Tibial nerve (tissue), 4 donors: Measurements from ENCODE around the gene PNPLA6. TPM values are rescaled to one million over a fixed set of nuclear protein-coding genes. Genes with fewer than 3 reads are reported as not detected.

Experiments
- DNase-seq, 2 donors: peaks; one replicate each; pipeline ENCODE4 v3.0.0-alpha.2; 2019; ENCODE audit warnings: low spot score in 2 of 2
- H3K27ac ChIP-seq, 4 donors: fragments of 200-600 bp; sonication (generic) in 3 of 4; one replicate each; pipeline ENCODE4 v1.5.1; 2017 to 2019; ENCODE audit warnings: mild to moderate bottlenecking in 1 of 4
- H3K27me3 ChIP-seq, 2 donors: fragments of 200-600 bp; sonication (generic) in 1 of 2; one replicate each; pipeline versions ENCODE4 v1.5.1 to v1.6.0; 2017 to 2019
- H3K36me3 ChIP-seq, 3 donors: fragments of 200-600 bp; sonication (generic); one replicate each; pipeline ENCODE4 v1.5.1; 2018 to 2019
- H3K4me1 ChIP-seq, 4 donors: fragments of 200-600 bp; sonication (generic) in 3 of 4; one replicate each; pipeline ENCODE4 v1.5.1; 2017 to 2019
- H3K4me3 ChIP-seq, 4 donors: fragments of 200-600 bp; sonication (generic) in 3 of 4; one replicate each; pipeline ENCODE4 v1.5.1; 2017 to 2019; ENCODE audit warnings: mild to moderate bottlenecking in 1 of 4, moderate library complexity in 1 of 4
- H3K9me3 ChIP-seq, 4 donors: fragments of 200-600 bp; sonication (generic) in 3 of 4; one replicate each; pipeline ENCODE4 v1.5.1; 2017 to 2019
- EP300 ChIP-seq, 2 donors: sonication (generic); formaldehyde crosslinking; IDR thresholded peaks; one replicate each; pipeline ENCODE4 v1.6.1; 2017; ENCODE audit warnings: antibody characterized with exemption in 2 of 2, mild to moderate bottlenecking in 1 of 2
- POLR2A ChIP-seq, 2 donors: fragments of 450-650 bp; IDR thresholded peaks; one replicate each; pipeline ENCODE4 v1.6.1; 2017; ENCODE audit warnings: antibody characterized with exemption in 2 of 2, mild to moderate bottlenecking in 2 of 2, moderate library complexity in 2 of 2
- WGBS, 2 donors: methylation state at CpG; one replicate each; pipeline ENCODE4 v1.1.5; 2018; 5-methylcytosine and 5-hydroxymethylcytosine counted together
- total RNA-seq, 4 donors: library from RNA; depleted of rRNA; stranded (reverse); fragments of >200 nt; gene quantifications; one replicate each; pipeline ENCODE4 v1.1.0, GENCODE V29; 2016
- TF ChIP-seq, protein P1 (sequence below), 5 experiments: fragments of 200-600 bp in 3 of 5; fragments of 450-650 bp in 2 of 5; sonication (generic) in 3 of 5; IDR thresholded peaks; one replicate each; pipeline ENCODE4 v1.5.1; 2016 to 2019; ENCODE audit warnings: antibody characterized with exemption in 5 of 5, mild to moderate bottlenecking in 3 of 5, moderate library complexity in 2 of 5

The PNPLA6 gene
- total RNA-seq, 4 donors from 2014 or later: 66.3 to 138 (median 68.3) TPM

GRCh38 chr19:7545904-7546303 is 10.4 kb downstream of the PNPLA6 start:
- Histone ChIP-seq H3K4me1 (peaks cover 0 to under 1% (median 0%) of the 10 kb centered on the region in 4 donors), H3K9me3 (no peaks in the 10 kb centered on the region), H3K4me3 (no peak overlapping the region), H3K27ac (no peak overlapping the region), H3K36me3 (peaks cover 0 to 81% (median 2%) of the 10 kb centered on the region in 3 donors), H3K27me3 (no peaks in the 10 kb centered on the region)
- 55 to 65% methylated on average over 1 of the region's 1 CpG for WGBS, 2 donors
- TF ChIP-seq POLR2A (IDR thresholded peaks at IDR 0.05) (no peak), EP300 (IDR thresholded peaks at IDR 0.05) (no peak)
- TF ChIP-seq, protein P1, sequence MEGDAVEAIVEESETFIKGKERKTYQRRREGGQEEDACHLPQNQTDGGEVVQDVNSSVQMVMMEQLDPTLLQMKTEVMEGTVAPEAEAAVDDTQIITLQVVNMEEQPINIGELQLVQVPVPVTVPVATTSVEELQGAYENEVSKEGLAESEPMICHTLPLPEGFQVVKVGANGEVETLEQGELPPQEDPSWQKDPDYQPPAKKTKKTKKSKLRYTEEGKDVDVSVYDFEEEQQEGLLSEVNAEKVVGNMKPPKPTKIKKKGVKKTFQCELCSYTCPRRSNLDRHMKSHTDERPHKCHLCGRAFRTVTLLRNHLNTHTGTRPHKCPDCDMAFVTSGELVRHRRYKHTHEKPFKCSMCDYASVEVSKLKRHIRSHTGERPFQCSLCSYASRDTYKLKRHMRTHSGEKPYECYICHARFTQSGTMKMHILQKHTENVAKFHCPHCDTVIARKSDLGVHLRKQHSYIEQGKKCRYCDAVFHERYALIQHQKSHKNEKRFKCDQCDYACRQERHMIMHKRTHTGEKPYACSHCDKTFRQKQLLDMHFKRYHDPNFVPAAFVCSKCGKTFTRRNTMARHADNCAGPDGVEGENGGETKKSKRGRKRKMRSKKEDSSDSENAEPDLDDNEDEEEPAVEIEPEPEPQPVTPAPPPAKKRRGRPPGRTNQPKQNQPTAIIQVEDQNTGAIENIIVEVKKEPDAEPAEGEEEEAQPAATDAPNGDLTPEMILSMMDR (IDR thresholded peaks at IDR 0.05): no peak
- no peak for DNase-seq

DNA sequence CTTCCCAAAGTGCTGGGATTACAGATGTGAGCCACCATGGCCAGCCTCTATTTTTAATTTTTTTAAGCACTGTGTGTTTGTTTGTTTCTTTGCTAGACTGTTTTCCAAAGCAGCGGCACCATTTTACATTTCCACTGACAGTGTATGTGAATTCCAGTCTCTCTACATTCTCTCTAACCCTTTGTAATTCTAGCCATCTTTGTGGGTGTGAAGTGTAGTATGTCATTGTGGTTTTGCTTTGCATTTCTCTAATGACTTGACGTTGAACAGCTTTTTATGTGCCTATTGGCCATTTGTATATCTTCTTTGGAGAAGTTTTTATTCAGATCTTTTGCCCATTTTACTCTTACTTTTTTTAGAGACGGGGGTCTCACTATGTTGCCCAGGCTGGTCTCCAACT is 11.6 kb downstream of the PNPLA6 start:
- no peaks in the 10 kb centered on the region for H3K27me3 ChIP-seq
- TF ChIP-seq POLR2A (IDR thresholded peaks at IDR 0.05): no peak
- TF ChIP-seq, protein P1 (IDR thresholded peaks at IDR 0.05): no peak
- no peak for TF ChIP-seq EP300 (IDR thresholded peaks at IDR 0.05)
- no peaks in the 10 kb centered on the region for H3K9me3 ChIP-seq
- DNase-seq: no peak
- H3K36me3 ChIP-seq: peaks cover 0 to 81% (median 0%) of the 10 kb centered on the region in 3 donors
- WGBS, 2 donors: 72 to 85% methylated on average over 3 of the region's 3 CpGs
- peaks cover 0 to 7% (median 0%) of the 10 kb centered on the region in 4 donors for H3K4me1 ChIP-seq
- no peak overlapping the region for H3K27ac ChIP-seq
- no peak overlapping the region for H3K4me3 ChIP-seq

DNA sequence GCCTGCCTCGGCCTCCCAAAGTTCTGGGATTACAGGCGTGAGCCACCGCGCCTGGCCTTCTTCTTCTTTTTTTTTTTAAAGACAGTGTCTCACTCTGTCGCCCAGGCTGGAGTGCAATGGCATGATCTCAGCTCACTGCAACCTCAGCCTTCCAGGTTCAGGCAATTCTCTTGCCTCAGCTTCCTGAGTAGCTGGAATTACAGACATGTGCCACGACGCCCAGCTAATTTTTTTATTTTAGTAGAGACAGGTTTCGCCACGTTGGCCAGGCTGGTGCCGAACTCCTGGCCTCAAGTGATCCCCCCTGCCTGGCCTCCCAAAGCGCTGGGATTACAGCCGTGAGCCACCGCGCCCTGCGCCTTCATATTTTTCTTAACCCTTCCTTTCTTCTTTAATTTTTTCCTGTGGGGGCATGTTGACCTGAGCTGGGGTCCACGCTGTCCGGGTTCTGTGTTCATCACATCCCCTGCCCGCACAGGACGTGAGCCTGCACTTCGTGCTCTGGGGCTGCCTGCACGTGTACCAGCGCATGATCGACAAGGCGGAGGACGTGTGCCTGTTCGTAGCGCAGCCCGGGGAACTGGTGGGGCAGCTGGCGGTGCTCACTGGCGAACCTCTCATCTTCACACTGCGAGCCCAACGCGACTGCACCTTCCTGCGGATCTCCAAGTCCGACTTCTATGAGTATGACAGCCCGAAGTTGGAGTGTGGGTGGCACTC is 14.1 kb downstream of the PNPLA6 start:
- no peak overlapping the region for H3K27ac ChIP-seq
- no peaks in the 10 kb centered on the region for H3K27me3 ChIP-seq
- H3K9me3 ChIP-seq: no peaks in the 10 kb centered on the region
- peaks cover 0 to 7% (median 0%) of the 10 kb centered on the region in 4 donors for H3K4me1 ChIP-seq
- TF ChIP-seq, protein P1 (IDR thresholded peaks at IDR 0.05): no peak
- TF ChIP-seq POLR2A (IDR thresholded peaks at IDR 0.05) (no peak), EP300 (IDR thresholded peaks at IDR 0.05) (no peak)
- no peak for DNase-seq
- 89 to 91% methylated on average over 33 to 34 of the region's 36 CpGs for WGBS, 2 donors
- peaks cover 0 to 80% (median 3%) of the 10 kb centered on the region in 3 donors for H3K36me3 ChIP-seq
- H3K4me3 ChIP-seq: no peak overlapping the region

- Histone ChIP-seq H3K27me3 (no peaks in the 10 kb centered on the region), H3K36me3 (peaks cover 0 to 80% (median 6%) of the 10 kb centered on the region in 3 donors), H3K4me3 (no peak overlapping the region), H3K27ac (no peak overlapping the region), H3K9me3 (no peaks in the 10 kb centered on the region), H3K4me1 (peaks cover 0 to 7% (median 0%) of the 10 kb centered on the region in 4 donors)
- TF ChIP-seq POLR2A (IDR thresholded peaks at IDR 0.05): no peak
- no peak for TF ChIP-seq EP300 (IDR thresholded peaks at IDR 0.05)
- TF ChIP-seq, protein P1 (IDR thresholded peaks at IDR 0.05): no peak
- no peak for DNase-seq
- WGBS, 2 donors: 92 to 94% methylated on average over 35 to 41 of the region's 41 CpGs
Observed at GRCh38 chr19:7550169-7550770, 14.8 kb downstream of the PNPLA6 start.
